SU-DHL-6 (cell line): ENCODE measurements around the gene RITA1.

Experiments
- EZH2phosphoT487 ChIP-seq: fragments of 200-600 bp; sonication (generic), shearing (Covaris generic); conservative IDR thresholded peaks from 2 replicates; pipeline ENCODE4 v1.6.1; 2018; ENCODE audit warnings: mild to moderate bottlenecking, antibody characterized with exemption, low read length, moderate library complexity, mixed read lengths
- TF ChIP-seq, protein P1 (sequence below): fragments of 200-600 bp; sonication (generic); IDR thresholded peaks from one replicate; pipeline ENCODE4 v1.5.1; 2017; ENCODE audit warnings: antibody characterized with exemption, mild to moderate bottlenecking, low read length, moderate library complexity; ENCODE audit not compliant: insufficient read depth, poor library complexity, severe bottlenecking

DNA sequence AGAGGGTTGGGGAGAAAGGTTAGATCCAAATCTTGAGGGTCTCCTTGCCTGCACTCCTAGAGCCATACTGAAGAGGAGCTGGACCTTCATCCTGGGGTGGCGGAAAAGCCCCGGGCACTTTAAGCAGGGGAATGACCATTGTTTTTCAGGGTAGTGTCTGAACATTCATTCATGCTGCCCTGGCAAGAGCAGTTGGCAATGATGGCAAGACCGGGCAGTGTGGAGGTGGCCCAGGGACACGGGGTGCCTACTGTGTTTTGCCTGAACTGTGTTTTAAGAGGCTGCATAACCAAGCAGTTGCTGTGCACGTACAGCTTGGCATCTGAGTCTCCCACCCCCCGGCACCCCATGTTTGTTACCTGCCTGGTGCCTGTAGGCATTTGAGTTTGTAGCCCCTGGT lies 50.5 kb downstream of the RITA1 start:
- TF ChIP-seq, protein P1, sequence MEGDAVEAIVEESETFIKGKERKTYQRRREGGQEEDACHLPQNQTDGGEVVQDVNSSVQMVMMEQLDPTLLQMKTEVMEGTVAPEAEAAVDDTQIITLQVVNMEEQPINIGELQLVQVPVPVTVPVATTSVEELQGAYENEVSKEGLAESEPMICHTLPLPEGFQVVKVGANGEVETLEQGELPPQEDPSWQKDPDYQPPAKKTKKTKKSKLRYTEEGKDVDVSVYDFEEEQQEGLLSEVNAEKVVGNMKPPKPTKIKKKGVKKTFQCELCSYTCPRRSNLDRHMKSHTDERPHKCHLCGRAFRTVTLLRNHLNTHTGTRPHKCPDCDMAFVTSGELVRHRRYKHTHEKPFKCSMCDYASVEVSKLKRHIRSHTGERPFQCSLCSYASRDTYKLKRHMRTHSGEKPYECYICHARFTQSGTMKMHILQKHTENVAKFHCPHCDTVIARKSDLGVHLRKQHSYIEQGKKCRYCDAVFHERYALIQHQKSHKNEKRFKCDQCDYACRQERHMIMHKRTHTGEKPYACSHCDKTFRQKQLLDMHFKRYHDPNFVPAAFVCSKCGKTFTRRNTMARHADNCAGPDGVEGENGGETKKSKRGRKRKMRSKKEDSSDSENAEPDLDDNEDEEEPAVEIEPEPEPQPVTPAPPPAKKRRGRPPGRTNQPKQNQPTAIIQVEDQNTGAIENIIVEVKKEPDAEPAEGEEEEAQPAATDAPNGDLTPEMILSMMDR = no peak
- no peak for TF ChIP-seq EZH2phosphoT487
